H9 (cell line): ENCODE results near the gene TBC1D22A. TPM values are rescaled to one million over a fixed set of nuclear protein-coding genes. Genes with fewer than 3 reads are reported as not detected.

Source experiments
- DNase-seq: peaks from one replicate; pipeline ENCODE4 v3.0.0-alpha.2; 2017
- H2AFZ ChIP-seq: one replicate; pipeline ENCODE4 v1.6.1; 2013; ENCODE audit warnings: mild to moderate bottlenecking, low read length, control low read depth, moderate library complexity
- H2AK5ac ChIP-seq: 2 replicates; pipeline ENCODE4 v1.6.1; 2013; ENCODE audit warnings: low read length, control low read depth, mixed read lengths; ENCODE audit not compliant: insufficient read length
- H2BK120ac ChIP-seq: one replicate; pipeline ENCODE4 v1.6.1; 2013; ENCODE audit warnings: low read depth, mild to moderate bottlenecking, low read length, control low read depth, inconsistent platforms; ENCODE audit not compliant: poor library complexity, severe bottlenecking
- H2BK12ac ChIP-seq: 2 replicates; pipeline ENCODE4 v1.6.1; 2013; ENCODE audit warnings: low read length, control low read depth, mixed read lengths, low read depth; ENCODE audit not compliant: insufficient read length
- H2BK15ac ChIP-seq: 2 replicates; pipeline ENCODE4 v1.6.1; 2013; ENCODE audit warnings: low read depth, low read length, control low read depth
- H2BK20ac ChIP-seq: one replicate; pipeline ENCODE4 v1.6.1; 2013; ENCODE audit warnings: low read depth, mild to moderate bottlenecking, low read length, control low read depth, inconsistent platforms; ENCODE audit not compliant: poor library complexity, severe bottlenecking
- H2BK5ac ChIP-seq: 2 replicates; pipeline ENCODE4 v1.6.1; 2013; ENCODE audit warnings: low read length, control low read depth, mixed read lengths; ENCODE audit not compliant: insufficient read length
- H3K14ac ChIP-seq: 2 replicates; pipeline ENCODE4 v1.6.1; 2013; ENCODE audit warnings: low read length, control low read depth; ENCODE audit not compliant: insufficient read depth
- H3K18ac ChIP-seq: 2 replicates; pipeline ENCODE4 v1.6.1; 2013; ENCODE audit warnings: low read depth, mild to moderate bottlenecking, mixed read lengths, low read length, control low read depth; ENCODE audit not compliant: insufficient read length
- H3K23ac ChIP-seq: 2 replicates; pipeline ENCODE4 v1.6.1; 2013; ENCODE audit warnings: low read length, control low read depth, mixed read lengths, low read depth; ENCODE audit not compliant: insufficient read length
- H3K23me2 ChIP-seq: 2 replicates; pipeline ENCODE4 v1.6.1; 2013; ENCODE audit warnings: low read depth, mild to moderate bottlenecking, mixed read lengths, low read length, control low read depth; ENCODE audit not compliant: insufficient read length, poor library complexity, severe bottlenecking
- H3K27ac ChIP-seq: 2 replicates; pipeline ENCODE4 v1.5.1; 2013; ENCODE audit warnings: low read length, control low read depth, mixed read lengths, low read depth; ENCODE audit not compliant: insufficient read length
- H3K27me3 ChIP-seq: 2 replicates; pipeline ENCODE4 v1.6.1; 2013; ENCODE audit warnings: low read length, control low read depth, inconsistent platforms; ENCODE audit not compliant: insufficient read depth
- H3K4ac ChIP-seq: 2 replicates; pipeline ENCODE4 v1.6.1; 2013; ENCODE audit warnings: low read depth, mild to moderate bottlenecking, control low read depth, inconsistent platforms, low read length, moderate library complexity
- H3K4me1 ChIP-seq: 2 replicates; pipeline ENCODE4 v1.6.1; 2013; ENCODE audit warnings: low read length, control low read depth, inconsistent platforms; ENCODE audit not compliant: insufficient read depth
- H3K4me2 ChIP-seq: 2 replicates; pipeline ENCODE4 v1.6.1; 2013; ENCODE audit warnings: low read length, control low read depth, mixed read lengths; ENCODE audit not compliant: insufficient read length, insufficient read depth
- H3K56ac ChIP-seq: 2 replicates; pipeline ENCODE4 v1.6.1; 2013; ENCODE audit warnings: low read depth, mild to moderate bottlenecking, mixed read lengths, low read length, control low read depth; ENCODE audit not compliant: insufficient read length
- H3K79me1 ChIP-seq: 2 replicates; pipeline ENCODE4 v1.6.1; 2013; ENCODE audit warnings: low read depth, mild to moderate bottlenecking, moderate library complexity, low read length, control low read depth, inconsistent platforms; ENCODE audit not compliant: insufficient read depth, poor library complexity, severe bottlenecking
- H3K79me2 ChIP-seq: 2 replicates; pipeline ENCODE4 v1.6.1; 2013; ENCODE audit warnings: low read length, control low read depth, inconsistent platforms; ENCODE audit not compliant: insufficient read depth
- H3K9ac ChIP-seq: 2 replicates; pipeline ENCODE4 v1.6.1; 2013; ENCODE audit warnings: low read length, control low read depth, mixed read lengths; ENCODE audit not compliant: insufficient read length; ENCODE audit errors: extremely low read depth
- H3K9me3 ChIP-seq: one replicate; pipeline ENCODE4 v1.6.1; 2013; ENCODE audit warnings: low read depth, low read length, inconsistent platforms; ENCODE audit not compliant: control insufficient read depth
- H3T11ph ChIP-seq: one replicate; pipeline ENCODE4 v1.6.1; 2013; ENCODE audit warnings: mild to moderate bottlenecking, low read length, control low read depth, inconsistent platforms
- H4K20me1 ChIP-seq: one replicate; pipeline ENCODE4 v1.6.1; 2013; ENCODE audit not compliant: control insufficient read depth, insufficient read length, insufficient read depth
- H4K5ac ChIP-seq: 2 replicates; pipeline ENCODE4 v1.6.1; 2013; ENCODE audit warnings: low read depth, mild to moderate bottlenecking, mixed read lengths, low read length, control low read depth; ENCODE audit not compliant: insufficient read length
- H4K8ac ChIP-seq: replicated peaks from 2 replicates; pipeline ENCODE4 v1.6.1; 2013; ENCODE audit warnings: low read length, control low read depth, mixed read lengths, low read depth; ENCODE audit not compliant: insufficient read length
- H4K91ac ChIP-seq: 2 replicates; pipeline ENCODE4 v1.6.1; 2013; ENCODE audit warnings: low read depth, mild to moderate bottlenecking, moderate library complexity, mixed read lengths, low read length, control low read depth; ENCODE audit not compliant: insufficient read length
- H3K27ac Mint-ChIP-seq, 3 experiments: 2 replicates in 2 of 3; 3 replicates in 1 of 3; pipeline ENCODE4 v1.8.0; 2020 to 2021; ENCODE audit warnings: mixed read lengths in 3 of 3, mild to moderate bottlenecking in 1 of 3, moderate library complexity in 1 of 3
- H3K27me3 Mint-ChIP-seq: 2 replicates; pipeline ENCODE4 v1.8.0; 2021; ENCODE audit warnings: low read depth, mild to moderate bottlenecking, moderate library complexity, mixed read lengths
- H3K36me3 Mint-ChIP-seq, 3 experiments: 2 replicates in 2 of 3; 3 replicates in 1 of 3; pipeline ENCODE4 v1.8.0; 2020 to 2021; ENCODE audit warnings: low read depth in 3 of 3, mixed read lengths in 3 of 3; ENCODE audit not compliant: insufficient read depth in 1 of 3
- H3K4me1 Mint-ChIP-seq, 2 experiments: 2 replicates each; pipeline ENCODE4 v1.8.0; 2020; ENCODE audit warnings: mixed read lengths in 2 of 2
- H3K4me3 Mint-ChIP-seq, 2 experiments: 2 replicates in 1 of 2; 3 replicates in 1 of 2; pipeline ENCODE4 v1.8.0; 2020 to 2021; ENCODE audit warnings: mild to moderate bottlenecking in 2 of 2, mixed read lengths in 2 of 2, moderate library complexity in 1 of 2
- H3K9me3 Mint-ChIP-seq, 2 experiments: 2 replicates in 1 of 2; 3 replicates in 1 of 2; pipeline ENCODE4 v1.8.0; 2020; ENCODE audit warnings: mild to moderate bottlenecking in 2 of 2, mixed read lengths in 2 of 2, moderate library complexity in 1 of 2
- CTCF ChIP-seq: fragments of 200-600 bp; sonication (generic); conservative IDR thresholded peaks from 3 replicates; pipeline ENCODE4 v1.8.0; 2021; ENCODE audit warnings: antibody characterized with exemption, mild to moderate bottlenecking
- WGBS: extraction: QIAGEN DNeasy Blood & Tissue Kit; methylation state at CpG from one replicate; pipeline ENCODE4 v1.1.7; 2013; ENCODE audit warnings: missing lambda C conversion rate, low lambda C conversion rate, mixed read lengths; ENCODE audit not compliant: insufficient read length; ENCODE audit errors: extremely low coverage; 5-methylcytosine and 5-hydroxymethylcytosine counted together
- total RNA-seq: library from RNA; stranded (reverse); gene quantifications from 2 replicates; pipeline ENCODE4 v1.2.1, GENCODE V29; 2021

The TBC1D22A gene
- total RNA-seq, 1 experiment from 2014 or later = 20.8 TPM

GRCh38 chr22:46719921-46720320 is 42.5 kb upstream of the TBC1D22A start:
- no peak for TF ChIP-seq CTCF
- H3K27ac ChIP-seq = no peak overlapping the region
- H3K4me2 ChIP-seq = no peak overlapping the region
- Mint-ChIP-seq H3K27me3 (no peaks in the 10 kb centered on the region), H3K4me3 (no peak overlapping the region), H3K36me3 (peaks cover 15 to 51% (median 48%) of the 10 kb centered on the region in 3 experiments; a peak in 6 of 7 replicates), H3K27ac (peak overlapping the region in 1 of 3 experiments; percentile 68; a peak in 2 of 7 replicates), H3K4me1 (no peaks in the 10 kb centered on the region), H3K9me3 (no peaks in the 10 kb centered on the region)
- no peak overlapping the region for H4K5ac ChIP-seq
- H4K20me1 ChIP-seq = no peaks in the 10 kb centered on the region
- H3K14ac ChIP-seq = no peak overlapping the region
- H3T11ph ChIP-seq = no peak overlapping the region
- no peak overlapping the region for H2AFZ ChIP-seq
- no peak overlapping the region for H3K23ac ChIP-seq
- no peak overlapping the region for H2BK15ac ChIP-seq
- no peak overlapping the region for H3K4ac ChIP-seq
- no peak overlapping the region for H3K18ac ChIP-seq
- no peak overlapping the region for H3K9ac ChIP-seq
- H3K79me1 ChIP-seq = no peaks in the 10 kb centered on the region
- H3K23me2 ChIP-seq = no peaks in the 10 kb centered on the region
- no peak for DNase-seq
- no peaks in the 10 kb centered on the region for H3K4me1 ChIP-seq
- no peak overlapping the region for H4K91ac ChIP-seq
- WGBS = no CpG with 5 or more reads among the region's 11 CpGs
- H2BK5ac ChIP-seq = no peak overlapping the region
- H2BK120ac ChIP-seq = no peak overlapping the region
- no peak overlapping the region for H2AK5ac ChIP-seq
- H3K27me3 ChIP-seq = no peaks in the 10 kb centered on the region
- no peak overlapping the region for H2BK20ac ChIP-seq
- H4K8ac ChIP-seq = no peak overlapping the region
- H3K79me2 ChIP-seq = no peaks in the 10 kb centered on the region
- H2BK12ac ChIP-seq = no peak overlapping the region
- no peak overlapping the region for H3K56ac ChIP-seq
- no peaks in the 10 kb centered on the region for H3K9me3 ChIP-seq
